Neutrophil (primary cell): Measurements from ENCODE around the gene ABCC3.

Source experiments
- H3K27ac ChIP-seq: fragments of 200-600 bp; sonication (generic); 2 replicates; pipeline ENCODE4 v1.5.1; 2016; ENCODE audit warnings: mild to moderate bottlenecking, moderate library complexity
- H3K27me3 ChIP-seq: fragments of 200-600 bp; sonication (generic); 2 replicates; pipeline ENCODE4 v1.6.0; 2016; ENCODE audit warnings: mild to moderate bottlenecking
- H3K36me3 ChIP-seq: fragments of 200-600 bp; sonication (generic); 2 replicates; pipeline ENCODE4 v1.5.1; 2017
- H3K4me1 ChIP-seq, 2 experiments: fragments of 200-600 bp in 1 of 2; sonication (generic) in 1 of 2; 1 replicate in 1 of 2; 2 replicates in 1 of 2; pipeline versions ENCODE4 v1.5.1 to v1.6.1; 2013 to 2016; ENCODE audit warnings: low read depth in 1 of 2, low read length in 1 of 2, mild to moderate bottlenecking in 1 of 2, moderate library complexity in 1 of 2; ENCODE audit not compliant: control insufficient read depth in 1 of 2, insufficient read depth in 1 of 2
- H3K4me3 ChIP-seq, 2 experiments: fragments of 200-600 bp in 1 of 2; sonication (generic) in 1 of 2; 1 replicate in 1 of 2; 2 replicates in 1 of 2; pipeline ENCODE4 v1.5.1; 2013 to 2016; ENCODE audit warnings: low read depth in 1 of 2, low read length in 1 of 2, mild to moderate bottlenecking in 1 of 2, moderate library complexity in 1 of 2
- H3K9me3 ChIP-seq: fragments of 200-600 bp; sonication (generic); 2 replicates; pipeline ENCODE4 v1.5.1; 2016
- TF ChIP-seq, protein P1 (sequence below): fragments of 200-600 bp; sonication (generic); IDR thresholded peaks from 2 replicates; pipeline ENCODE4 v1.5.1; 2016; ENCODE audit warnings: antibody characterized with exemption

The ABCC3 gene

DNA sequence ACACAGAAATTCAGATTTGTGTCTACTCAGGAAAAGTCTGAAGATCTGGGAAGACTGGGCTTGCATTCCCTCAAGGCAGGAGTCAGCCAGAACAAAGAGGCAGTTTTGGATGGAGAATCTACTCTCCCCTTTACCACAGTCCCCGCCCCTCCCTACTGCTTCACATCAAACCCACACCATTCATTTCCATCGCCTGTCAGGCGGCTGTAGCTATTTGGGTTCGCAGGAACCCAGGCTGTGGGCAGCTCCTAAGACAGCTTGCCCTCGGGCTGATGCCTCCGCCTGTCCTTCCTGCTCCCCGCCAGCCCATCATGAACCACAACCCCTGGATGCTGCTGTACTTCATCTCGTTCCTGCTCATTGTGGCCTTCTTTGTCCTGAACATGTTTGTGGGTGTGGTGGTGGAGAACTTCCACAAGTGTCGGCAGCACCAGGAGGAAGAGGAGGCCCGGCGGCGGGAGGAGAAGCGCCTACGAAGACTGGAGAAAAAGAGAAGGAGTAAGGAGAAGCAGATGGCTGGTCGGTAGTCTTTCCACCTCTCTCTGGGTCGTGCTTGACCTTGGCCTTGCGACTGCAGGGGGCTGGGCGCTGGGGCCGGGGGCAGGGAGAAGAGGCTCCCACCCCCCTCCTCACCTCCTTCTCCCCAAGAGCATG is 27.0 kb upstream of the ABCC3 start:
- peaks cover 56% of the 10 kb centered on the region for H3K27me3 ChIP-seq

DNA sequence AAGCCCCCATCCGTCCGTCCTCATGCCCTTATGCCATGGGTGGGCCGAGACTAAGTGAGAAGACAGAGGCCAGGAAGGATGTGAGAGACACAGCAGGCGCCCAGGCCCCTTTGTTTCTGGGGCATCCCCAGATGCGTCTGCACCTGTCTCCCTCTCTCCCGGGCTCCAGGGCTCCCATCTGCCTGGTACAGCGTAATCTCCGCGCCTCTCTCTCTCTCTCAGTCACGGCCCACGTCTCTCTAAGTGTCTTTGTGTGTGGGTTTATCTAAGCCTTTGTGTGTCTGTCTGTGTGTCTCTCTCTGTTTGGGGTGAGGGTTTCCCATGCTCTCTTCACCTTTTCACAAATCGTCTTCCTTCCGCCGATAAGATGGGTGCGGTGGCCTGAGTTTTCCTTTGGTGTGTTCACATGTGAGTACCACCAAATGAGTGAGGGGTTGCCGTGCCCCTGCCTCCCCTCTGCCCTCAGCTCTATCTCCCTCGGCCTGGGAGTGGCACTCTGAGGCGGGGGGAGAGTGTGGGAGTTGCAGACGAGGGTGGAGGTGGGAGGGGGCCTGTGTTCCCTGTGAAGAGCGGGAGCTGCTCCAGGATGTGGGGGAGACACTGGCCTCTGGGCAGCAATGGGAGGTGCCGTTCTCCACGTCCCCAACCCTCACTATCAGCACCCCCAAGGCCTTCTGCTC is 25.8 kb upstream of the ABCC3 start:
- TF ChIP-seq, protein P1, sequence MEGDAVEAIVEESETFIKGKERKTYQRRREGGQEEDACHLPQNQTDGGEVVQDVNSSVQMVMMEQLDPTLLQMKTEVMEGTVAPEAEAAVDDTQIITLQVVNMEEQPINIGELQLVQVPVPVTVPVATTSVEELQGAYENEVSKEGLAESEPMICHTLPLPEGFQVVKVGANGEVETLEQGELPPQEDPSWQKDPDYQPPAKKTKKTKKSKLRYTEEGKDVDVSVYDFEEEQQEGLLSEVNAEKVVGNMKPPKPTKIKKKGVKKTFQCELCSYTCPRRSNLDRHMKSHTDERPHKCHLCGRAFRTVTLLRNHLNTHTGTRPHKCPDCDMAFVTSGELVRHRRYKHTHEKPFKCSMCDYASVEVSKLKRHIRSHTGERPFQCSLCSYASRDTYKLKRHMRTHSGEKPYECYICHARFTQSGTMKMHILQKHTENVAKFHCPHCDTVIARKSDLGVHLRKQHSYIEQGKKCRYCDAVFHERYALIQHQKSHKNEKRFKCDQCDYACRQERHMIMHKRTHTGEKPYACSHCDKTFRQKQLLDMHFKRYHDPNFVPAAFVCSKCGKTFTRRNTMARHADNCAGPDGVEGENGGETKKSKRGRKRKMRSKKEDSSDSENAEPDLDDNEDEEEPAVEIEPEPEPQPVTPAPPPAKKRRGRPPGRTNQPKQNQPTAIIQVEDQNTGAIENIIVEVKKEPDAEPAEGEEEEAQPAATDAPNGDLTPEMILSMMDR: no peak
- Histone ChIP-seq H3K9me3 (no peaks in the 10 kb centered on the region), H3K4me1 (no peaks in the 10 kb centered on the region), H3K27me3 (peaks cover 54% of the 10 kb centered on the region), H3K27ac (no peak overlapping the region), H3K4me3 (no peak overlapping the region), H3K36me3 (no peaks in the 10 kb centered on the region)

More for the DNA sequence above, 27.0 kb upstream of the ABCC3 start:
- no peaks in the 10 kb centered on the region for H3K36me3 ChIP-seq
- H3K4me1 ChIP-seq: no peaks in the 10 kb centered on the region
- no peaks in the 10 kb centered on the region for H3K9me3 ChIP-seq
- H3K27ac ChIP-seq: no peak overlapping the region
- H3K4me3 ChIP-seq: no peak overlapping the region
- TF ChIP-seq, protein P1: no peak

DNA sequence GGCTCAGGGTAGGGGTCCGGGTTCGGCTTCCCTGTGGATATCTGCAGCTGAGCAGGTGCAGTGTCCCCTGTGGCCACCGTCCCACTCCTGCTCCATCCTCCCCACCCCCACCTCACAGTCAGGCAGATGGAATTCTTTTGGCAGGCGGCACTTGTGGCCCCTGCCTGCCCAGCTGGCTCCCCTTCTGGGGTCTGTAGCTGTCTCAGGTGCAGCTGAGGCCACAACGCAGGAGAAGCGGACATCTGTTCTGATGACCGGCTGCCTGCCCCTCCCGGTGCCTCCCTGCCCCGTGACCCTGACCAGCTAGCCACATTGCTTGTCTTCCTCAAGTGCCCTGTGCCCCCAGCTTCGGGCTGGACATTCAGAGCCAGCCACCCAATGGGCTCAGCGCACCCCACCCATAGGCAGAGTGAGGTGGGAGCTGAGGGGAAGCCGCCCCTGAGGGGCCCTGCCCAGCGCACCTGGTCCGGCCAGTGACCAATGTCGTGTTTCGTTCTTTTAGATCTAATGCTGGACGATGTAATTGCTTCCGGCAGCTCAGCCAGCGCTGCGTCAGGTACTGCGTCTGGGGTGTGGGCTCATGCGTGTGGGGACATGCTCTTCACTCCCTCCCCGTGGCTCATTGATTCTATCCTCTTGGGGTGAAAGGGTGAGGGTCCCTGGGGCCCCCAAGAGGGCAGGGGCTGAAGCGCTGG is 25.2 kb upstream of the ABCC3 start:
- TF ChIP-seq, protein P1: no peak
- H3K27me3 ChIP-seq: peaks cover 54% of the 10 kb centered on the region
- H3K36me3 ChIP-seq: no peaks in the 10 kb centered on the region
- no peak overlapping the region for H3K27ac ChIP-seq
- H3K4me3 ChIP-seq: no peak overlapping the region
- no peaks in the 10 kb centered on the region for H3K9me3 ChIP-seq
- H3K4me1 ChIP-seq: no peaks in the 10 kb centered on the region

DNA sequence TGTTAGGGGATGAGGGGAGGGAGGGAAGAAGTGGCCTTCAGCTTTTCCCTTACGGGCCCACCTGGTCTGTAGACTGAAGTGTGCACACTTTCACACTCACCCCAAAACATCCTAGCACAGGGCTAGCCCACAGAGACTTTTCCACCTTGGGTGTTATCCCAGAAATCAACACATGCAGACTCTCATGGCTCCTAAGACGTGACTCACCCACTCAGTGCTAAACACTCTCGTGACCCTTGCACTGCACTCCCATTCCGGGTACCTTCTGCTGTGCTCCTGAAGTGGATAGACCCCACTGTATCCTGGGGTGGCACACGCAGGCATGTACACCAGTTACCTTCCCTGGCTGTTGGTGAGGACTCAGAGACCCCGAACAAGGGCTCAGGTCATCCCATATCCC is 23.0 kb upstream of the ABCC3 start:
- no peaks in the 10 kb centered on the region for H3K9me3 ChIP-seq
- no peak overlapping the region for H3K4me3 ChIP-seq
- TF ChIP-seq, protein P1: no peak
- H3K4me1 ChIP-seq: no peaks in the 10 kb centered on the region
- no peak overlapping the region for H3K27ac ChIP-seq
- no peaks in the 10 kb centered on the region for H3K36me3 ChIP-seq
- peaks cover 44% of the 10 kb centered on the region for H3K27me3 ChIP-seq

DNA sequence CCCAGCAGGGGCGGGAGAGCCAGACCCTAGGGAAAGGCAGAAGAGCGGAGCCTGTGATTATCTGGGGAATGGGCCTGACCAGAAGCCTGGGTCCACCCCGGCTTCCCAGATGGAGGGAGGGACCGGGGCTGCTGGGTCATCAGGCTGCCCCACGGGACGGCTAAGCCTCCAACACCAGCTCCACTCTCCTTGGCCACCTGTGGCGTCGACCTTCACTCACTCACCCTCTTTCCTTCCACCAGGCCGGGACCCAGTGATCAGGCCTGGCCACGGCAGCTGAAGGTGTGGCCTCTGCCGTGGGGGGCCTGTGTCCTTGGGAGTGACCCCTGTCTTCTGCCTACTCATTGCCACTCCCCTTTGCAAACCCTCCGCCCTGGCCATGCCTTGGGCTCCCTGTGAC is 22.4 kb upstream of the ABCC3 start:
- H3K36me3 ChIP-seq: no peaks in the 10 kb centered on the region
- H3K4me1 ChIP-seq: no peaks in the 10 kb centered on the region
- TF ChIP-seq, protein P1: no peak
- H3K27ac ChIP-seq: no peak overlapping the region
- no peak overlapping the region for H3K4me3 ChIP-seq
- H3K9me3 ChIP-seq: no peaks in the 10 kb centered on the region
- peaks cover 37% of the 10 kb centered on the region for H3K27me3 ChIP-seq
